Measurements from ENCODE around the gene RAPGEF4. TPM values are rescaled to one million over a fixed set of nuclear protein-coding genes. Genes with fewer than 3 reads are reported as not detected.

Gene RAPGEF4
- total and polyA plus RNA-seq, 8 donors: 3.6 to 23.7 (median 9.8) TPM; not detected in 1

DNA sequence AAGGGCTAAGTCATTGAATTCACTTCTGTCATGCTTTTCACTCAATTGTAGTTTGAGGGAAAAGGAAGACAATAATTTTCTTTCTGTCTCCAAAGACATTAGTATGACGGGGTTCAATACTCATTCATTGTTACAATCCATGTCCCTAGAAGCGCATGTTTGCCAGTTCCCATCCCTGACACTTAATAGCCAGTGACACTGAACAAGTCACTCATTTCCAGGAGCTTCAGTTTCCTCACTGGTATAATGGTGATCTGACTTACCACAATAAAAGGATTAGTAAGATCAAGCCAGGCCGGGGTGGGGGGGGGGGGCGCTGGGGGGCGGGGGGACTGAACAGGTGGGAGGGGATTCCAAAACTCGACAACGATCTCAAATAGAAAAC, 195.2 kb downstream of the RAPGEF4 start:
- no peaks in the 10 kb centered on the region for H3K36me3 ChIP-seq
- H3K9me3 ChIP-seq: no peaks in the 10 kb centered on the region
- H3K4me3 ChIP-seq: no peak overlapping the region
- no peak for DNase-seq
- no peaks in the 10 kb centered on the region for H3K27me3 ChIP-seq
- 23 to 29% (median 28%) methylated on average over 7 of the region's 7 CpGs for WGBS, 5 donors
- peak overlapping the region in 4 of 5 donors; percentile 10 to 67 (median 62) for H3K27ac ChIP-seq
- TF ChIP-seq, protein P1, sequence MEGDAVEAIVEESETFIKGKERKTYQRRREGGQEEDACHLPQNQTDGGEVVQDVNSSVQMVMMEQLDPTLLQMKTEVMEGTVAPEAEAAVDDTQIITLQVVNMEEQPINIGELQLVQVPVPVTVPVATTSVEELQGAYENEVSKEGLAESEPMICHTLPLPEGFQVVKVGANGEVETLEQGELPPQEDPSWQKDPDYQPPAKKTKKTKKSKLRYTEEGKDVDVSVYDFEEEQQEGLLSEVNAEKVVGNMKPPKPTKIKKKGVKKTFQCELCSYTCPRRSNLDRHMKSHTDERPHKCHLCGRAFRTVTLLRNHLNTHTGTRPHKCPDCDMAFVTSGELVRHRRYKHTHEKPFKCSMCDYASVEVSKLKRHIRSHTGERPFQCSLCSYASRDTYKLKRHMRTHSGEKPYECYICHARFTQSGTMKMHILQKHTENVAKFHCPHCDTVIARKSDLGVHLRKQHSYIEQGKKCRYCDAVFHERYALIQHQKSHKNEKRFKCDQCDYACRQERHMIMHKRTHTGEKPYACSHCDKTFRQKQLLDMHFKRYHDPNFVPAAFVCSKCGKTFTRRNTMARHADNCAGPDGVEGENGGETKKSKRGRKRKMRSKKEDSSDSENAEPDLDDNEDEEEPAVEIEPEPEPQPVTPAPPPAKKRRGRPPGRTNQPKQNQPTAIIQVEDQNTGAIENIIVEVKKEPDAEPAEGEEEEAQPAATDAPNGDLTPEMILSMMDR (IDR thresholded peaks at IDR 0.05): no peak
- TF ChIP-seq POLR2A (IDR thresholded peaks at IDR 0.05) (no peak), POLR2AphosphoS5 (IDR thresholded peaks at IDR 0.05) (no peak), EP300 (IDR thresholded peaks at IDR 0.05) (no peak)
- intact Hi-C loops (cut with DNase I; ENCODE audit: low total_unique reads): no loop called here
- peaks cover 5 to 43% (median 26%) of the 10 kb centered on the region in 4 donors for H3K4me1 ChIP-seq

DNA sequence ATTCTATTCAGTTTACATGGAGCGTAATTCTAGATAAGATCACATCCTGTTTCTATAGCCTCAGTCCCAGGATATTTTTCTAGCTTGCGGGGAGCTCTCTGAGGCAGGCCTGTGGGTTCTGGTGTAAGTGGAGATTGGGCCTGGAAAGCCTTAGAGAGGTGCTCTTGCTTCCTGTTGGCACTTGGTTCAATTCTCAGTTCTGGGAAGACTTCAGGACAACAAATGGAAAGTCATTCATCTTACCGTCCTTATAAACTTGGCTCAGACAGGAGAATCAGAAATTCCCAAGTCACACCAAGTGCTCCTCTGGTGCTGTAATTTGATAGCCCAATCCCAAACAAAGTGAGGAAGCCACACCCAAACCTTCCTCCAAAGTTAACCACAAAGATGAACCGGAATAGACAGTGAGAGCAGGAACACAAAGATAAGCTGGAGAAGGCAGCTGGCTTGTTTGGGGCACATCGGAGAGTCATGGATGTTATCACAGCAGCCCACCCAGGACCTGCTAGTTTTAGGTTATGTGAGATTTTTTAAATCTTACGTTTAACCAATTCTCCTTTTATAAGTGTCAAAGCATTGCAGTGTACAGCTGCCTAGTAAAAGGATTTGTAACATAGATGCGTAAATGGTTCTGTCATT, 195.7 kb downstream of the RAPGEF4 start:
- no peaks in the 10 kb centered on the region for H3K27me3 ChIP-seq
- 17 to 27% (median 24%) methylated on average over 7 of the region's 7 CpGs for WGBS, 5 donors
- peak overlapping the region; percentile 38 to 67 (median 65) for H3K27ac ChIP-seq
- peak overlapping the region in 2 of 4 donors; percentile 8 to 25 for H3K4me3 ChIP-seq
- intact Hi-C loops (cut with DNase I; ENCODE audit: low total_unique reads): no loop called here
- H3K4me1 ChIP-seq: peaks cover 5 to 43% (median 24%) of the 10 kb centered on the region in 4 donors
- no peaks in the 10 kb centered on the region for H3K36me3 ChIP-seq
- TF ChIP-seq EP300 (IDR thresholded peaks at IDR 0.05) (no peak), POLR2AphosphoS5 (IDR thresholded peaks at IDR 0.05) (no peak), POLR2A (IDR thresholded peaks at IDR 0.05) (no peak)
- TF ChIP-seq, protein P1 (IDR thresholded peaks at IDR 0.05): no peak
- DNase-seq: peak in 1 of 2 donors; percentile 49
- no peaks in the 10 kb centered on the region for H3K9me3 ChIP-seq

DNA sequence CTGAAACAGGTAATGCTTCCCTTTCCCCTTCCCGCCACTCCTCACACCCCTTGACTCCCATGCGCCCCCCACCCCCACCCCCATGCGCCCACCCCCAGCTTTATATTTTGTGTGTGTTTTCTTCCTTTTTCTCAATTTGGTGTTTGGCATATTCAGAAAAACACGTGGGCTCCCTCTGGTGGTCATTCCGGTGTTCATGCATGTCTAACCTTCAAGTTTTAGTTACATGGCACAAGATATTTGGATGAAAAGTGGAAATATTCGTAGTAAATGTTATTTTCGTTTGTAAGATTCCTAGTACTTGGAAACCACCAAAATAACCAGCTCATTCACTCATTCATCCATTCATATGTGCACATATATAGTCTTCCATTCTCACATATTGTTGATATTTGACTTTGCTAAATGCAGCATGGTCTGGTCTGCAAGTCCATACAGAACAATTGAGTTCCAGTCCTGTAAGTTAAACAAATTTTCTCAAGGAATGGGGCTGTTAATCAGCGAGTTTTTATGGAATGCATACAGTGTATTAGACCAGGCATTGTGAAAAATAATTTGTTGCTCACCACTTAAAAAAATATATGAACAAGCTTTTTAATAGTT, 196.4 kb downstream of the RAPGEF4 start:
- H3K27ac ChIP-seq: peak overlapping the region in 4 of 5 donors; percentile 38 to 67 (median 62)
- no peaks in the 10 kb centered on the region for H3K36me3 ChIP-seq
- TF ChIP-seq, protein P1 (IDR thresholded peaks at IDR 0.05): peak in 5 of 7 experiments; percentile 24 to 76 (median 56)
- no peak for TF ChIP-seq POLR2AphosphoS5 (IDR thresholded peaks at IDR 0.05)
- H3K4me1 ChIP-seq: peaks cover 5 to 43% (median 24%) of the 10 kb centered on the region in 4 donors
- no peaks in the 10 kb centered on the region for H3K27me3 ChIP-seq
- H3K9me3 ChIP-seq: no peaks in the 10 kb centered on the region
- peak overlapping the region in 2 of 4 donors; percentile 8 to 25 for H3K4me3 ChIP-seq
- WGBS, 5 donors: 0 to 3% (median 1%) methylated on average over 8 of the region's 8 CpGs
- intact Hi-C loops (cut with DNase I; ENCODE audit: low total_unique reads): no loop called here
- DNase-seq: peak; percentile 66 to 91

DNA sequence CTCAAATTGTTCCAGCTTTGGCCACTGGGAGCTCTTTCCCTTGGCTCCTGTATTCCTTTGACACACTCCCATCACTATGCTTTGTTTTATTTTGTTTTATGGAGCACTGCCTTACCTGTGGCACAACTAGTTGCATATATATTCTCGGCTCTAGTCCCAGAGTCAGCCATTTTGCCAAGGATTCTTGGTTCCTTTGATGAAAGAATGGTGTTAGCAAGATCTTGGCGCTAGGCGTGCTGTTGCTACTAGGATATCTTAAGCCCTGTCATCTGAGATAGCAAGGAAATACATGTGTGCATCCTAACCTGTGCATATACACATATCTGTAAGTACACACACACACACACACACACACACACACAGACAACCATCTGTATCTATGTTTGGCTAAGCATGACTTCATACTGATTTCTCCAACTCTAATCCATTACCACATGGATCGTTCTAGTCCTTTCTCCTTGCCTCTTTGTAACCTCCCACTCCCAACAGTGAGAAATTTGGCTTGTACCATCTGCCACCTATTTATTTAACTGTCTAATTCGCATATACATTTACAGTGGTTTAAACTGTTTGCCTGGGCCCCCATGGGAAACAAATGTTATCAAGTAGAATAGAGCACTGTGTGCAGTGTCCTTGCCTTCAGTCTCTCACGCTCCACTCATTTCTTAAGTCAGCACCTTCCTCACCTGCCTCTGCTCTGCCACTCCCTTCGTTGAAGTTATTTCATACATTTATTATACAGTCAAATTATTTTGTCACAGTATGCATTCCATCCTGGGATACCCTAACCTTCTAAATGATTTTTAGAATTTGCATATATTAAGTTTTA, 202.5 kb downstream of the RAPGEF4 start:
- WGBS, 5 donors: 87 to 92% (median 89%) methylated on average over 7 of the region's 7 CpGs
- peaks cover 0 to 7% (median 2%) of the 10 kb centered on the region in 4 donors for H3K9me3 ChIP-seq
- intact Hi-C loops (cut with DNase I; ENCODE audit: low total_unique reads): loop anchor here (5.0 kb wide), 1 partner anchor 136 kb away; no protein-coding TSS in a partner anchor
- H3K4me1 ChIP-seq: no peaks in the 10 kb centered on the region
- H3K36me3 ChIP-seq: no peaks in the 10 kb centered on the region
- peaks cover 0 to 4% (median 0%) of the 10 kb centered on the region in 3 donors for H3K27me3 ChIP-seq
- no peak overlapping the region for H3K27ac ChIP-seq
- TF ChIP-seq EP300 (IDR thresholded peaks at IDR 0.05) (no peak), POLR2AphosphoS5 (IDR thresholded peaks at IDR 0.05) (no peak), POLR2A (IDR thresholded peaks at IDR 0.05) (no peak)
- TF ChIP-seq, protein P1 (IDR thresholded peaks at IDR 0.05): no peak
- no peak for DNase-seq
- no peak overlapping the region for H3K4me3 ChIP-seq

All from stomach (tissue), 9 donors.